OCI-LY7 (cell line): ENCODE results near the gene MAZ.

Experiments
- CTCF ChIP-seq: fragments of 200-600 bp; sonication (generic); conservative IDR thresholded peaks from 2 replicates; pipeline ENCODE4 v1.5.1; 2014; ENCODE audit warnings: mild to moderate bottlenecking, antibody characterized with exemption, low read length, moderate library complexity, mixed read lengths
- EZH2phosphoT487 ChIP-seq: fragments of 200-600 bp; sonication (generic); IDR thresholded peaks from 2 replicates; pipeline ENCODE4 v1.6.1; 2018; ENCODE audit warnings: low read depth, borderline replicate concordance, mild to moderate bottlenecking, mixed run types, antibody characterized with exemption, low read length, moderate library complexity, mixed read lengths

DNA sequence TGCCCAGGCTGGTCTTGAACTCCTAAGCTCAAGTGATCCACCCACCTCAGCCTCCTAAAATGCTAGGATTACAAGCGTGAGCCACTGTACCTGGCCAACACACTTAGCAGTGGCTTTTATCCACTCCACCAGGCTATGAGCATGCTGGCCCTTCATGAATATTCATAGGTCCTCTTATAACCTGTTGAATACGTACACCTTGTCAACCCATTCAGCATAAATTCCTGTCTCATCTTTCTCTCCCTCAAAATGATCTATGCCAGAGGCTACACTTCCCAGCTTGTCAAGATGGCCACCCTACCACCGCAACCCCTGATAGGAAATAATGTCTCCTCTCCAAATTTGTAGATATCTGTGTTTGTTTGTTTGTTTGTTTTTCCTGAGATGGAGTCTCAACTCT is 39.3 kb upstream of the MAZ start:
- TF ChIP-seq CTCF (no peak), EZH2phosphoT487 (no peak)
